GM19328 (cell line): ENCODE measurements around the gene VPS11.

Source experiments
- ATAC-seq: cut with Tn5 transposase; IDR thresholded peaks from one replicate; pipeline ENCODE4 v1.9.1; 2021; ENCODE audit warnings: mild to moderate bottlenecking, moderate library complexity; ENCODE audit not compliant: unreplicated experiment

VPS11 gene

DNA sequence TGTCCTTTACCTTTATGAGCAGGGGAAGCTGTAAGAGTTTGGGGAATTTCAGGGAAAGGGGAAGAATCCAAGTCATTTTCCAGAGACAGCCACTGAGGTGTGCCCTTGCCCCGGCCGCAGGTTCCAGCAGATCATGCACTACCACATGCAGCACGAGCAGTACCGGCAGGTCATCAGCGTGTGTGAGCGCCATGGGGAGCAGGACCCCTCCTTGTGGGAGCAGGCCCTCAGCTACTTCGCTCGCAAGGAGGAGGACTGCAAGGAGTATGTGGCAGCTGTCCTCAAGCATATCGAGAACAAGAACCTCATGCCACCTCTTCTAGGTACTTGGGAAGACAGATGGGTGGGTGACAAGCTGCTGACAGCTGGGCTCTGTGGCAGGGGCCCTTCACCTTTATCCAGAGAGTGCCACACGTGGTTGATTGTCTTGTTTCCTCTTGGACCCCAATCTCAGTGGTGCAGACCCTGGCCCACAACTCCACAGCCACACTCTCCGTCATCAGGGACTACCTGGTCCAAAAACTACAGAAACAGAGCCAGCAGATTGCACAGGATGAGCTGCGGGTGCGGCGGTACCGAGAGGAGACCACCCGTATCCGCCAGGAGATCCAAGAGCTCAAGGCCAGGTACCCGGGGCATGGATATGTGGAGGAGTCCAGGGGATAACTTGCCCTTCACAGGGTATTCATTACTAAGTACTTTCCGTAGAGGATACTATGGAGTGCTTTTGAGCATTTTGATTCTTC lies 11.2 kb downstream of the VPS11 start:
- no peak for ATAC-seq

DNA sequence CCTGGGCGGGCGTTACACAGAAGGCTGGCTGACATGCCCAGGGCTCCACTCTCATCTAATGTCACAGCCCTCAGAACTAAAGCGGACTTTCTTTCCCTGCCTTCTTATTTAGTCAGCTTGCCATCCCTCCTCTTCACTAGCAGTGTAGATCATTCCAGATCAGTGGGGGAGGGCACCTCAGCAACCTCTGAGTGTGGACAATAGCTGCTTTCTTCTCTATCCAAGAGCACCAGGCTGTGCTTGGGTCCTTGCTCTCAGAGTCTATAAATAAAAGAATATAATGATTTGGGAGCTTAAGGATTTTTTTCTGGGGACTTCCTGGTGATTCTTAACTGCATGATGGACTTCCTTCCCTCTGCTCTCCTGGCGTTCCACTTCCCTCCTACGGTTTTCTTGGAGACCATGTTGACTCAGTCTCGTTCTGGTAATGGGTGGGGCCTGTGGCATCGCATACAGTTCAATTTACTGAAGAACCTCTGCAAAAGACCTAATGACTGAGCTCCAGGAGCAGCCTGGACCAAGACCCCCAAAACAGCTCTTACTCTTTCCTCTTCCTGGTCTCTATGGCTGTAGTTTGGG lies 14.2 kb downstream of the VPS11 start:
- ATAC-seq = no peak

- peak; percentile 83 for ATAC-seq
Observed at GRCh38 chr11:119084663-119085436, 17.2 kb downstream of the VPS11 start, which contains the start of gene HMBS. HMBS (plus strand) TSS chr11:119084881; CDS start chr11:119085034, 153 bp downstream.

DNA sequence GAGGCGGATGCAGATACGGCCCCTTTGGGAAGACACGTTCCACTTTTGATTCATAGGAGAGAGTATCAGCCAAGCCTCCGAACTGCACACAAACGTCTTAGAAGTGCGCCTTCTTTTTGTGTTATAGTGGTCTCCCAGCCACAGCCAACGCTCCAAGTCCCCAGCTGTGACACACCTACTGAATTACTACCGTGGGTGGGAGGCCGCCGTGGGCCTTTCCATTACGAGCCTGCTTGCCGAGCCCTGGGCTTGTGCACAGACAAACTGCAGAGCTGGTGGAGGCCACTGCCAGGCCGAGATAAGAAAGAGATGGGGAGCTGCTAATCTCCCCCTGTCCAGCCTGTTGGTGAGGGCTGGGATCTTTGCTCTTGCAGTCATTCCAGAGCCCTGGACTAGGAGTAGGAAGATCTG lies 17.8 kb downstream of the VPS11 start:
- ATAC-seq = no peak

- ATAC-seq = no peak
Observed at GRCh38 chr11:119087123-119087522, 19.5 kb downstream of the VPS11 start.

GRCh38 chr11:119087747-119088241 lies 20.2 kb downstream of the VPS11 start:
- no peak for ATAC-seq

DNA sequence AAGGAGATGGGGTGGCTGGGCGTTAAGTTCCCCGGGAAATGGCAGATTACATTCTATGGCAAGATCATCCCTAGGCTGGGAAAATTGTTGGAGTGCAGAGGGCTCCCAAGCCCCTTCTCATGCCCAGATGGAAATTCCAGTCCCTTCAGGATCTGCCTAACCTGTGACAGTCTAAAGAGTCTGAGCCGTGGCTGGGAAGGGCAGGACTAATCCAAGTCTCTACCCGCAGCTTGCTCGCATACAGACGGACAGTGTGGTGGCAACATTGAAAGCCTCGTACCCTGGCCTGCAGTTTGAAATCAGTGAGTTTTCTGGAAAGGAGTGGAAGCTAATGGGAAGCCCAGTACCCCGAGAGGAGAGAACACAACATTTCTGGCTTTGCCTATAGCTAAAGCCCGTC lies 20.8 kb downstream of the VPS11 start:
- ATAC-seq = no peak

DNA sequence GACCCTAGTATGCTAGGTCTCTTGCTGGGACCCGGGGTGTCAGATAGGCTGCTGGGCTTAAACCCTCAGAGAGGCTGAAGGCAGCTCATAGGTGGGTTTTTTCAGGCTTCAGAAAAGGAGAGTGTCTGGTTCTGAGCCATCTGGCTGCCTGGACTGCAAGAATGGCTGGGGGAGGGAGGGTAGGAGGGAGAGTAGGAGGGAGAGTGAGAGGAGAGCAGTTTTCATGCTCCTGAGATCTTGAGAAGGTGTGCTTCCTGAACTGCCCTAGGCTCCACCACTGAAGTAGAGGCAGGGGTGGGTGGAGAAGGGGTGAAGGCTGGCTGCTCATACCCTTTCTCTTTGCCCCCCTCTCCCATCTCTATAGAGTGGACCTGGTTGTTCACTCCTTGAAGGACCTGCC lies 21.7 kb downstream of the VPS11 start:
- no peak for ATAC-seq

DNA sequence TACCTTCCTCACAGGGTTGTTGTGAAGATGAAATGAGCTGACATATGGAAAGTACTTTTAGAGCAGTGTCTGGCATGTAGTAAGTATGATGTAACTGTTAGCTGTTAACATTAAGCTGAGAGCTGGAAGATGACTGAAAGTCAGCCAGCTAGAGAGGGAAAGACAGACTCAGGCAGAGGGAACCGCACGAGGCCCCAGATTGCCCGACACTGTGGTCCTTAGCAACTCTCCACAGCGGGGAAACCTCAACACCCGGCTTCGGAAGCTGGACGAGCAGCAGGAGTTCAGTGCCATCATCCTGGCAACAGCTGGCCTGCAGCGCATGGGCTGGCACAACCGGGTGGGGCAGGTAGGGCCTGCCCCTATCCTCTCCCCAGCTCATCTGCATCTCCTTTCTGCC lies 23.6 kb downstream of the VPS11 start:
- ATAC-seq = no peak

DNA sequence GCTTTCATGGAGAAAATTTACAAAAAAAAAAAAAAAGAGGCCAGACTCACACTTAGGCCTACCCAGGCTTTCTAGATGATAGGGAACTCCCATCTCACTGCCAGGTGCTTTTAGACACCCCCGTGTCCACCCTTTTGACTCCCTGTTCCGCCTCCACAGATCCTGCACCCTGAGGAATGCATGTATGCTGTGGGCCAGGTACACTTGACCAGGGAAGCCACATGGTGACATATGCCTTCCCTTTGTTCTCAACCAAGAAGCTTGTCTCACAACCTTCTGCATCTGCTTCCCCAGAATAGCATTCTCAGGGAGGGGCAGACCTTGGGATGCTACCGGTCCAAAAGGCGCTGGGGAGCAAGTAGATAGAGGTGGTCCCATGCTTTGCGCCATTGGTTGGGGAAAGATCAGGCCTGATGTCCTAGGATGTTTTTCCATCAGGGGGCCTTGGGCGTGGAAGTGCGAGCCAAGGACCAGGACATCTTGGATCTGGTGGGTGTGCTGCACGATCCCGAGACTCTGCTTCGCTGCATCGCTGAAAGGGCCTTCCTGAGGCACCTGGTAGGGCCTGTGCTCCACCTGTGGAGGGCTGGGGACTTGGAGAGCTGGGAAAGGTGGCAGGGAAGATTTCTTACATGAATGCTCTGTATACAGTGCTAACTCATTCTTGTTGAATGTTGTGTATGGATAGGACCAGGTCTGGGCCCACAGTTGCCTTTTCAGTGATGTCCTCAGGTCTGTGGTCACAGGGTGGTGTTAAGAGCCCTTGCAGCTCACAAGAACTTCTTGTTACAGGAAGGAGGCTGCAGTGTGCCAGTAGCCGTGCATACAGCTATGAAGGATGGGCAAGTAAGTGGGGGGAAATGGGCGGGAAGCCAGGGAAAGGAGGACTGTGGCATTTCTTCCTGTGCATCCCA lies 24.6 kb downstream of the VPS11 start:
- ATAC-seq = no peak

DNA sequence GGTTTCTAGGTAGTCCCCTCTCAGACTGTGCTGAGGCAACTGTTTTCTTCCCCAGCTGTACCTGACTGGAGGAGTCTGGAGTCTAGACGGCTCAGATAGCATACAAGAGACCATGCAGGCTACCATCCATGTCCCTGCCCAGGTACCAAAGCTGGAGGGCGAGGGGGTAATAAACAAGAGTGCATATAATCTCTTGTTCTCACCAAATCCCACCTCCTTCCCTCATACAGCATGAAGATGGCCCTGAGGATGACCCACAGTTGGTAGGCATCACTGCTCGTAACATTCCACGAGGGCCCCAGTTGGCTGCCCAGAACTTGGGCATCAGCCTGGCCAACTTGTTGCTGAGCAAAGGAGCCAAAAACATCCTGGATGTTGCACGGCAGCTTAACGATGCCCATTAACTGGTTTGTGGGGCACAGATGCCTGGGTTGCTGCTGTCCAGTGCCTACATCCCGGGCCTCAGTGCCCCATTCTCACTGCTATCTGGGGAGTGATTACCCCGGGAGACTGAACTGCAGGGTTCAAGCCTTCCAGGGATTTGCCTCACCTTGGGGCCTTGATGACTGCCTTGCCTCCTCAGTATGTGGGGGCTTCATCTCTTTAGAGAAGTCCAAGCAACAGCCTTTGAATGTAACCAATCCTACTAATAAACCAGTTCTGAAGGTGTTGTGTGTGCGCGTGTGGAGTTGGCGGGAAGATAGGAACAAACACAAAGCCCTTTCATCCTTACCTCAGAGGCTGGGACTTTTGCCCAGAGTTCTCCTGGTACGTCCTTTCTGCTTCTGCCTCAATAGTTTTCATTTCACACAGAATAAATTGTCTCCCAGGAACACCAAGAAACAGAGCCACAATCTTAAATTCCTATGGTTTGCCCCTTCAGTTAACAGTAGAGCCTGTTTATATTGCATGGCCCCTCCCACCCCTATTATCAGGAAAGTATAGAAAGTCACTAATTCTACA lies 25.5 kb downstream of the VPS11 start:
- ATAC-seq = no peak

- no peak for ATAC-seq
Observed at GRCh38 chr11:119093942-119094815, 26.6 kb downstream of the VPS11 start.

DNA sequence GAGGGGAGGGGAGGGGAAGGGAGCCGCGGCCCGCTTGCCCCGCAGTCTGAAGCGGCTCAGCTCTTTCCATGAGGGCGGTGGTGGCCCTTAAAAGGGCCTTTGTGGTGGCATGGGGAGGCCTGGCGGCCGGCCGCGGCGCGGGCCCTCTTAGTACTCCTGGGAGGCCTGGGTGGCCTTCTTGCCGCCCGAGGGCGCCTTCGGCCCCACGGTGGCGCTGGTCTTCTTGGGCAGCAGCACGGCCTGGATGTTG lies 27.1 kb downstream of the VPS11 start:
- ATAC-seq = peak; percentile 23

DNA sequence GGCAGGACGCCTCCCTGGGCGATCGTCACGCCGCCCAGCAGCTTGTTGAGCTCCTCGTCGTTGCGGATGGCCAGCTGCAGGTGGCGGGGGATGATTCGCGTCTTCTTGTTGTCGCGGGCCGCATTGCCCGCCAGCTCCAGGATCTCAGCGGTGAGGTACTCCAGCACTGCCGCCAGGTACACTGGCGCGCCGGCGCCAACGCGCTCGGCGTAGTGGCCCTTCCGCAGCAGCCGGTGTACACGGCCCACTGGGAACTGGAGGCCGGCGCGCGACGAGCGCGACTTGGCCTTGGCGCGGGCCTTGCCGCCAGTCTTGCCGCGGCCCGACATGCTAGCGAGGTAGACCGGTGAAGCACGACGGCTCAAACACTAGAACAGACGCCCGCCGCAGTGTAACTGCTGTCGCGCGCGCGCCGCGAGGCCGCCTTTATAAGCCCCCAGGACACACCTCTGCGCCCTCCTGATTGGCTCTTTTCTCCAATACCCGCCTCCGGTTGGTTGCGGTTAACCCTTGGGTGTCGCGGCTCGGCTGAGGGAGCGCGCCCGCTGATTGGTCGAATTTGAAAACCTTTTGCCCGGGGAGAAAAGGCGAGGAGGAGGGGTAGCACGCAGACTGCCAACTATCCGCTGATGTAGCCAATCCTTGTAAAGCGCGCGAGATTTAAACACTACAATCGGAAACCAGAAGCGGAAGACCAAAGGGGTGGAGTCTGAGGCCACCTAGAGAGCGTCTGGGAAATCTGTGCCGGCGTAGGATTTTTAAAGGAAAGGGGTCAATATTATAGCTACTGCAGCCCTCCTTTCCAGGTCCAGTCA lies 27.7 kb downstream of the VPS11 start:
- ATAC-seq = peak; percentile 82

DNA sequence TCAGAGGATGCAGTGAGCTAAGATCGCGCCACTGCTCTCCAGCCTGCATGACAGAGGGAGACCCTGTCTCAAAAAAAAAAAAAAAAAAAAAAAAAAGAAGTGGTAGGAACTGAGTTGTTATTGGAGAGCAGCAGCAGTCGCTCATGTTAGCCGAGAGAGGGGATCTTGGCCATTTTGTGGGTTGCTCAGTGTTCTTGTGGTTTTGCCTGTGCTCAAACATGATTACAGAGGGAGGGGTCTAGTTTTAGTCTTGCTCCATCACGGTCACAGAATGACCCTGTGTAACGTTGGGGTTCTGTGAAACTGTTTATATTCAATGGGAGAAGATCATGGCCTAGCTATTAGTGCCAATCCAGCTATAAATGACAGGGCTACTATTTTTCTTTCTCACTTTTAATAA lies 32.1 kb downstream of the VPS11 start:
- no peak for ATAC-seq

GRCh38 chr11:119100246-119100970 lies 32.8 kb downstream of the VPS11 start:
- ATAC-seq = no peak

GRCh38 chr11:119100994-119101758 lies 33.6 kb downstream of the VPS11 start:
- ATAC-seq = peak; percentile 5
